ENCODE results near the gene AKT3.
"Not testable (repeated sequence)": the region's sequence is repeated elsewhere in the genome, so short reads cannot be mapped to it uniquely, and the experiment has no call there.

The AKT3 gene

GRCh38 chr1:243841507-243841906 is 8.5 kb downstream of the AKT3 start:
- DNase-seq (ENCODE audit: low spot score): no peak

- DNase-seq (ENCODE audit: low spot score): no peak
Measured at GRCh38 chr1:243837907-243838535, 12.0 kb downstream of the AKT3 start.

GRCh38 chr1:243834130-243834529 is 15.9 kb downstream of the AKT3 start:
- DNase-seq (ENCODE audit: low spot score): no peak

- DNase-seq (ENCODE audit: low spot score): no peak
Measured at GRCh38 chr1:243831463-243831862, 18.6 kb downstream of the AKT3 start.

- no peak for DNase-seq (ENCODE audit: low spot score)
Measured at GRCh38 chr1:243827206-243827605, 22.8 kb downstream of the AKT3 start.

- DNase-seq (ENCODE audit: low spot score): not testable (repeated sequence)
Measured at GRCh38 chr1:243824907-243825306, 25.1 kb downstream of the AKT3 start.

GRCh38 chr1:243821177-243821680 is 28.8 kb downstream of the AKT3 start:
- DNase-seq (ENCODE audit: low spot score): no peak

GRCh38 chr1:243819438-243819839 is 30.6 kb downstream of the AKT3 start:
- DNase-seq (ENCODE audit: low spot score): no peak

GRCh38 chr1:243818978-243819377 is 31.1 kb downstream of the AKT3 start:
- DNase-seq (ENCODE audit: low spot score): no peak

GRCh38 chr1:243814718-243815117 is 35.3 kb downstream of the AKT3 start:
- DNase-seq (ENCODE audit: low spot score): no peak

- DNase-seq (ENCODE audit: low spot score): not testable (repeated sequence)
Measured at GRCh38 chr1:243807346-243807745, 42.7 kb downstream of the AKT3 start.

- no peak for DNase-seq (ENCODE audit: low spot score)
Measured at GRCh38 chr1:243806310-243806709, 43.7 kb downstream of the AKT3 start.

GRCh38 chr1:243802736-243803135 is 47.3 kb downstream of the AKT3 start:
- DNase-seq (ENCODE audit: low spot score): no peak

- no peak for DNase-seq (ENCODE audit: low spot score)
Measured at GRCh38 chr1:243801378-243801777, 48.7 kb downstream of the AKT3 start.

- DNase-seq (ENCODE audit: low spot score): no peak
Measured at GRCh38 chr1:243799908-243800307, 50.1 kb downstream of the AKT3 start.

- no peak for DNase-seq (ENCODE audit: low spot score)
Measured at GRCh38 chr1:243798726-243799125, 51.3 kb downstream of the AKT3 start.

- DNase-seq (ENCODE audit: low spot score): no peak
Measured at GRCh38 chr1:243796016-243796415, 54.0 kb downstream of the AKT3 start.

- DNase-seq (ENCODE audit: low spot score): no peak
Measured at GRCh38 chr1:243793298-243793697, 56.7 kb downstream of the AKT3 start.

GRCh38 chr1:243792891-243793290 is 57.2 kb downstream of the AKT3 start:
- DNase-seq (ENCODE audit: low spot score): no peak

GRCh38 chr1:243792401-243792800 is 57.6 kb downstream of the AKT3 start:
- no peak for DNase-seq (ENCODE audit: low spot score)

- DNase-seq (ENCODE audit: low spot score): no peak
Measured at GRCh38 chr1:243791586-243792267, 58.3 kb downstream of the AKT3 start.

- DNase-seq (ENCODE audit: low spot score): no peak
Measured at GRCh38 chr1:243790404-243790803, 59.6 kb downstream of the AKT3 start.

- no peak for DNase-seq (ENCODE audit: low spot score)
Measured at GRCh38 chr1:243786531-243786930, 63.5 kb downstream of the AKT3 start.

GRCh38 chr1:243784506-243784905 is 65.5 kb downstream of the AKT3 start:
- DNase-seq (ENCODE audit: low spot score): no peak
